ENCODE data around the gene CREBBP.

The CREBBP gene

GRCh38 chr16:3854750-3855541, 25.6 kb downstream of the CREBBP start:
- DNase-seq: no peak

- no peak for DNase-seq
These were observed 30.0 kb downstream of the CREBBP start for GRCh38 chr16:3850544-3850899.

- no peak for DNase-seq
These were observed 30.6 kb downstream of the CREBBP start for GRCh38 chr16:3849751-3850543.

GRCh38 chr16:3846595-3847091, 33.9 kb downstream of the CREBBP start:
- no peak for DNase-seq

GRCh38 chr16:3846087-3846486, 34.4 kb downstream of the CREBBP start:
- DNase-seq: no peak

GRCh38 chr16:3842994-3843393, 37.5 kb downstream of the CREBBP start:
- no peak for DNase-seq

- no peak for DNase-seq
These were observed 38.6 kb downstream of the CREBBP start for GRCh38 chr16:3841729-3842508.

GRCh38 chr16:3839402-3840184, 40.9 kb downstream of the CREBBP start:
- no peak for DNase-seq

GRCh38 chr16:3838600-3839401, 41.7 kb downstream of the CREBBP start:
- DNase-seq: no peak

- no peak for DNase-seq
These were observed 42.5 kb downstream of the CREBBP start for GRCh38 chr16:3837851-3838586.

- no peak for DNase-seq
These were observed 43.9 kb downstream of the CREBBP start for GRCh38 chr16:3836641-3837040.

GRCh38 chr16:3835089-3835602, 45.4 kb downstream of the CREBBP start:
- no peak for DNase-seq

- no peak for DNase-seq
These were observed 47.8 kb downstream of the CREBBP start for GRCh38 chr16:3832668-3833067.

- no peak for DNase-seq
These were observed 49.8 kb downstream of the CREBBP start for GRCh38 chr16:3830625-3831254.

- no peak for DNase-seq
These were observed 50.6 kb downstream of the CREBBP start for GRCh38 chr16:3829631-3830536.

GRCh38 chr16:3825940-3826339, 54.6 kb downstream of the CREBBP start:
- DNase-seq: no peak

GRCh38 chr16:3825103-3825502, 55.4 kb downstream of the CREBBP start:
- no peak for DNase-seq

GRCh38 chr16:3824121-3824795, 56.3 kb downstream of the CREBBP start:
- no peak for DNase-seq
